Calu3 (cell line): ENCODE data around the gene SMTN. TPM values are rescaled to one million over a fixed set of nuclear protein-coding genes. Genes with fewer than 3 reads are reported as not detected.

ENCODE experiments used
- BruUV-seq: library from RNA; stranded (reverse); fragments of 400-500 nt; replicated peaks from 2 replicates; lab custom pipeline; 2021; lab: Mats Ljungman, UMichigan
- CTCF ChIA-PET: fragments of 300-600 bp; sonication (Branson Sonifier 250); formaldehyde crosslinking; loops from one replicate; lab custom pipeline; 2022; ENCODE audit warnings: antibody characterized with exemption; lab: Charles Lee
- DNase-seq: peaks from one replicate; pipeline ENCODE4 v3.0.0; 2022
- H3K27ac Mint-ChIP-seq: one replicate; pipeline ENCODE4 v1.8.0; 2022; ENCODE audit warnings: mixed read lengths; ENCODE audit not compliant: unreplicated experiment
- H3K27me3 Mint-ChIP-seq: one replicate; pipeline ENCODE4 v1.8.0; 2022; ENCODE audit warnings: mixed read lengths; ENCODE audit not compliant: unreplicated experiment
- H3K36me3 Mint-ChIP-seq: one replicate; pipeline ENCODE4 v1.8.0; 2022; ENCODE audit warnings: mild to moderate bottlenecking, moderate library complexity, mixed read lengths; ENCODE audit not compliant: insufficient read depth, unreplicated experiment
- H3K4me1 Mint-ChIP-seq: one replicate; pipeline ENCODE4 v1.8.0; 2022; ENCODE audit warnings: mild to moderate bottlenecking, low read depth, mixed read lengths; ENCODE audit not compliant: unreplicated experiment
- H3K4me3 Mint-ChIP-seq: one replicate; pipeline ENCODE4 v1.8.0; 2022; ENCODE audit warnings: mild to moderate bottlenecking, low read depth, moderate library complexity, mixed read lengths; ENCODE audit not compliant: unreplicated experiment
- H3K9me3 Mint-ChIP-seq: one replicate; pipeline ENCODE4 v1.8.0; 2022; ENCODE audit warnings: low read depth, mixed read lengths; ENCODE audit not compliant: unreplicated experiment
- CTCF ChIP-seq: fragments of 200-600 bp; IDR thresholded peaks from one replicate; pipeline ENCODE4 v1.8.0; 2022; ENCODE audit warnings: antibody characterized with exemption; ENCODE audit not compliant: unreplicated experiment
- intact Hi-C: fragments of 100-400 bp; cut with micrococcal nuclease; formaldehyde crosslinking; loops from one replicate; pipeline ENCODE4 v1.10.0; 2022; ENCODE audit not compliant: unreplicated experiment
- total RNA-seq: library from RNA; stranded (reverse); gene quantifications from 2 replicates; pipeline ENCODE4 v1.2.3, GENCODE V29; 2022

The SMTN gene
- total RNA-seq, 1 experiment from 2014 or later: 61.0 TPM

DNA sequence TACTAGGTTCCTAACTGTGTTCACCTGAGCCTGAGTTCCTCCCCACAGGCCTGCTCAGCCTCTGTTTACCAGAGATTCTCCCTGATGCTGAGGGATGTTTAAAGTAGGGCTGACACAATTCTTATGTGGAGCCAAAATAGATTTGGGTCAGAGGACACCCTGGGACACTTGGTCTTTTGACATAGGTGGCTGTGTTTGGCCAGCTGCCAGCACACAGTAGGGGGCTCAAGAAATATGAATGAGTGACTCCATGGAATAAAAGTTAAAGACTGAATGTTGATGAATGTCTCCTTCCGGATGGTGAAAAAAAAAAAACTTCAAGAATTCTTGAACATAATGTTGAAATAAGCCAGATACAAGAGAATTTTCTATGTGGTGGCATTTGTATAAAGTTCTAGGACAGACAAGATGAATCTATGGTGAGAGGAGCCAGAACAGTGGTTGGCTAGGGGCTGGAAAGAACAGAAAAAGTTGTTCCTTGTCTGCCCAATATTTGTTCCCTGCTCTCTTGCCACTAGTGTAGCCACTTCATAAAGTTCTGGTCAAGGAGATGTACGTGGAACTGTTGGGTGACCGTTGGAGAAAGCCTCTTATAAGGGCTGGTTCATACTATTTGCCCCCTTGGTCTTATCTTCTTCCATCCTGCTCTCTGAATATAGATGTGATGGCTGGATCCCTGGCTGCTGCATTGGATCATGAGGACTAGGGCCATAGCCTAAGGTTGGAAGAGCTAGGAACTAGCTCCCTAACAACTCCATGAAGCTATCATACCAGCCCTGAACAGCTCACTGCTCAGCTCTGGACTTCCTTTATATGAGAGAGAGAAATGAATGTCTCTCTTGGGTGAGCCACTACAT is 40.3 kb upstream of the SMTN start:
- Mint-ChIP-seq H3K27me3 (peaks cover 28% of the 10 kb centered on the region), H3K27ac (no peak overlapping the region), H3K4me3 (no peak overlapping the region), H3K36me3 (no peaks in the 10 kb centered on the region), H3K9me3 (no peaks in the 10 kb centered on the region), H3K4me1 (peaks cover 13% of the 10 kb centered on the region)
- no peak for DNase-seq
- no TSS peak for BruUV-seq
- no peak for TF ChIP-seq CTCF
- intact Hi-C loops: no loop called here
- CTCF ChIA-PET: no interaction called here

DNA sequence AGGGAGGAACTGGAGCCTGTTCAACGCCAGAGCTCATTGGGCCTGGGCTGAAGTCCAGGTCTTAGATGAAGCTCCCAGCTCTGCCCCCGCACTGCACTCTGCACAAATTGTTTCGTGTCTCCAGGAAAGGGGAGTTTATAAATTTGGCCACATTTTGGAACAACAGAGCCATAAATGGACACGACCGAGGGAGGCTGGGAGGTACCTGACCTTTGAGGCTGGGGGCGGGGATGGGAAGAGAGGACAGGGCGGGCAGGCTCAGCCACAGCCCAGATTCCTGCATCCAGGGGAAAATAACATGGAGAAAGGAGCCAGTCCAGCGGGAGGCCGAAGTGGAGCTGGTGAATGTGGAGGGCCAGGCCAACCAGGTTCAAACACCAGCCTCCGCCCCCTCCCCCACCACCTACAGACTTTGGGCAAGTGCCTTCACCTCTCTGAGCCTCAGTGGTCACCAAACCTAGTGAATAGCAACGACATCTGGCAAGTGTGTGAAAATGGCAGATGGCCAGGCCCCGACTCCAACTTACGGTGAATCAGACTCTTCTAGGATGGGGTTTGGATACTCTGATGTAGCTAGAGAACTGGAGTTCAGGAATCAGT is 36.8 kb upstream of the SMTN start:
- intact Hi-C loops: no loop called here
- TF ChIP-seq CTCF: no peak
- no peaks in the 10 kb centered on the region for H3K4me1 Mint-ChIP-seq
- H3K27ac Mint-ChIP-seq: no peak overlapping the region
- peaks cover 45% of the 10 kb centered on the region for H3K27me3 Mint-ChIP-seq
- no peaks in the 10 kb centered on the region for H3K9me3 Mint-ChIP-seq
- CTCF ChIA-PET: no interaction called here
- no peaks in the 10 kb centered on the region for H3K36me3 Mint-ChIP-seq
- DNase-seq: no peak
- no TSS peak for BruUV-seq
- H3K4me3 Mint-ChIP-seq: no peak overlapping the region

DNA sequence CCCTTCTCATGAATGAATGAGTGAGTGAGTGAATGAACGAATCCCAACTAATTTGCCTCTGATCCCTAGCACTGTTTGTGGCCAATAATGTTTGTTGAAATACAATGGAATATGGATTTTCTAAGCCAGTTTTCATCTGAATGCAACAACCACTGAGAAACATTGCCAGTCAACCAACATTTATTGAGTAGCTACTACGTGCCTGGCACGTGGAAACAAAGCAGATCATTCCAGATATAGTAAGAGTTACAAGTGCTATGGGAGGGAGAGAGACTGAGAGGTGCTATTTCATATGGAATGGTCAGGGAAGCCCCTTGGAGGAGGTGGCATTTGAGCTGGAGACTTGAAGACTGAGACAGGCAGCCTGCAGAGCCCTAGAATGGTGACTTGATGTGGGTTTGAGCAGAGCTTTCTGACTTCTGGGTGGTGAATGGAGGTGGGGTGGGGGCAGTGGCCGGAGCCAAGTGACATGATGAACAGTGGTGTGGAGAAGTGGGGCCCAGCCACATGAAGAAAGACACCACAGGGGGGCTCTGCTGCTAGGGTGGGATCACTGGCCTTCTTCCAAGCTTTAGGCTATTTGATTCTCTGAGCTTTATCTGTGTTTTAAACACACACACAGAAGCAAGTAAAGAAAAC is 35.1 kb upstream of the SMTN start:
- CTCF ChIA-PET: no interaction called here
- no TSS peak for BruUV-seq
- peaks cover 34% of the 10 kb centered on the region for H3K27me3 Mint-ChIP-seq
- no peak overlapping the region for H3K4me3 Mint-ChIP-seq
- DNase-seq: no peak
- no peaks in the 10 kb centered on the region for H3K4me1 Mint-ChIP-seq
- TF ChIP-seq CTCF: no peak
- H3K36me3 Mint-ChIP-seq: no peaks in the 10 kb centered on the region
- intact Hi-C loops: no loop called here
- no peaks in the 10 kb centered on the region for H3K9me3 Mint-ChIP-seq
- no peak overlapping the region for H3K27ac Mint-ChIP-seq

GRCh38 chr22:31046539-31047226 is 34.4 kb upstream of the SMTN start:
- H3K4me1 Mint-ChIP-seq: no peaks in the 10 kb centered on the region
- H3K36me3 Mint-ChIP-seq: no peaks in the 10 kb centered on the region
- DNase-seq: no peak
- intact Hi-C loops: no loop called here
- no peak for TF ChIP-seq CTCF
- no peak overlapping the region for H3K27ac Mint-ChIP-seq
- BruUV-seq: no TSS peak
- no peaks in the 10 kb centered on the region for H3K9me3 Mint-ChIP-seq
- peaks cover 34% of the 10 kb centered on the region for H3K27me3 Mint-ChIP-seq
- CTCF ChIA-PET: no interaction called here
- H3K4me3 Mint-ChIP-seq: no peak overlapping the region
